ENCODE data around the gene PRPF6.

Gene PRPF6

DNA sequence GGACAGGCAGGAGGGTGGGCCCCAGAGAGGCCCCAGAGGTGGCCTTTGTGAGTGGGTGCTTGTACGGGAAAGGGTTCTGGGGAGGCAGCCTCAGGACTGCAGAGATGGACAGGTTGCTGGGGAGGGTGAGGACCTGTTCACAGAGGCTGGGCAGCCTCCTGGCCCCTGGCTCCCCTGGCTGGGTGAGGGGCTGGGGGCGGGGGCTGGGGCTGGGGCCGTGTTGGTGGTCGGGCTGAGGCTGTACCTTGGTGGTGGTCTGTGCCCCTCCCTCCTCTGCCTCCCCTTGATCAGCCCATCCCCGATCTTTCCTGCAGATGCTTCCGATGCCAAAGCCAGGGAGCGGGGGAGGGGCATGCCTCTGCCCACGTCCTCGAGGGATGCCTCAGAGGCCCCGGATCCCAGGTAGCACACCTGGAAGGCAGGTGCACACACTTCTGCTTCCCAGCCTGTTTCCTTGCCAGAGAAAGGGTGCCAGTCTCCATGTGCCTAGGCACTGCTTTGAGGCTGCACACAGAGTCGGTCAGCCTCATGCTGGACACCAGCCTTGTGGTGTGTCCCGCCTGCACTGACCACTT is 86.9 kb downstream of the PRPF6 start:
- DNase-seq, result no peak

DNA sequence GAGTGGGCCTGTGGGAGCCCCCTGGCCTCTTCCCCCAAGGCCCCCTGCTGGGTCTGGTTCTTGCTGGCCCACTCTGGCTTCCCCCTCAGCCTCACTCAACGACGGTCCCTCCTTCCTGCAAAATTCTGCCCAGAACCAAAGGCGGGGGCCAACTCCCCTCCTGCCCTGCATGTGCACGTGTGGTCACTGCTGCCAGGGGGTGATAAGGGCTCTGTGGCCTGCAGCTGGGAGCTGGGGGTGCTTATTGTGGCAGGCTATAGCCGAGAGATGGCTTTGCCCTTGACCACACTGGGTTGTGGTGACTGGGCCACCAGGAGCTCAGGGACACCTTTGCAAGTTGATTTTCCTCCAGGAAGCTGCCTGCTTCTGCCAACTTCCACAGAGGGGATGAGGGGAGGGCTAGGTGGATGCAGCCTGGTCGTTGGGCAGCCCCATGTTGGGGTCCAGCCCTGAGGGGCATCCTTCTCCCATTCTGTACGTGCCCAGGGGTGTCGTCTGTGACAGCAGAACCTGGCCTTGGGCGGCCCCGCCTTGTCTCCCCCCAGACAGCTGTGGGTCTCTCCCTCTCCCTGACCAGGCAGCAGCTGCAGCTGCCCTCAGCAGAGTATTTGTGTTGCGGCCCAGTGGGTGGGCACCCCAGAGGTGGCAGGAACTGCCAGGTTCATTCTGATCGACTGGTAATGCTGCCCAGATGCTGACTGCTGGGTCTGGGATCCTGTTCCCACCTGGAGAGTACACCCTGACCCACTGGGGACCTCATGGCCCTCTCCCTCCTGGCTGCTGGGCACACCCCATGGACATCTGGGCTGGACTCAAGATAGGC is 87.7 kb downstream of the PRPF6 start:
- no peak for DNase-seq

DNA sequence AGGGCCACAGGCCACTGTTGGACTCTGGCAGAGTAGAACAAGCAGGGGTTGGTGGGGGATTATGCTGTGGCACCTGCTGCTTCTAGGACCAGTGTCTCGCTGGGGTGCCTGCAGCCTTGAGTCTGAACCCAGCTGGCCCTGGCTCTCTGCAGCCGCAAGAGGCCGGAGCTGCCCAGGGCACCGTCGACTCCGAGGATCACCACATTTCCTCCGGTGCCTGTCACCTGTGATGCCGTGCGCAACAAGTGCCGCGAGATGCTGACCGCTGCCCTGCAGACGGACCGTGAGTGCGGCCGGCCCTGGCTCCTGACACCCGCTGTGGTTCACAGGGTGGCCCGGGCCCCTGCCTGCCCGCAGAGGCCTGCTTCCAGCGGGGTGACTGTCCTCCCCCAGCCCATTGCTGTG is 88.3 kb downstream of the PRPF6 start:
- DNase-seq, result no peak

DNA sequence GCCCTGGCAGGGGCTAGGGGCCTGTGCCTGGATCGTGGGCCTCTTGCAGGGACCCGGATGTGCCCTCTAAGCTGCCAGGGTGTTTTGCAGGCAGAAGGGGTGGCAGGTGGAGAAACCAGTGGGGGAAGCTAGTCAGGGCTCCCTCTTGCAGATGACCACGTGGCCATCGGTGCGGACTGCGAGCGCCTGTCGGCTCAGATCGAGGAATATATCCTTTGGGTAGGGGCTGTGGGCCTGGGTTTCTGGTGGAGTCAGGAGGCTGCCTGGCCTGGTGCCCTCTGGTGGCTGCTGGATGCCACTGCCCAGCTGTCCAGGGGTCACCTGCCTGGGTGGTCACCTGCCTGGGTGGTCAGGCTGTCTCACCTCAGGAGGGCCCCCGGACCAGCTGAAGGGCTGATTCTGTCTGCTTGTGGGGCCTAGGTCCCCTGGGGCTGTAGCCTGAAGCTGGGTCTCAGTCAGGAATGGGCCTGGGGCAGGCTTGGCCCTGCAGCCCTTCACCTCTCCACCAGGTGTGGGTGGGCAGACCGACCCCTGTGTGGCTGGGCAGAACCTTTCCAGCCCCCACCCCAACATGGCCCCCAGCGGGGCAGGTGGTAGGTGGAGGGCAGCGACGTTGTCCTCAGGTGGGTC is 88.8 kb downstream of the PRPF6 start:
- no peak for DNase-seq

DNA sequence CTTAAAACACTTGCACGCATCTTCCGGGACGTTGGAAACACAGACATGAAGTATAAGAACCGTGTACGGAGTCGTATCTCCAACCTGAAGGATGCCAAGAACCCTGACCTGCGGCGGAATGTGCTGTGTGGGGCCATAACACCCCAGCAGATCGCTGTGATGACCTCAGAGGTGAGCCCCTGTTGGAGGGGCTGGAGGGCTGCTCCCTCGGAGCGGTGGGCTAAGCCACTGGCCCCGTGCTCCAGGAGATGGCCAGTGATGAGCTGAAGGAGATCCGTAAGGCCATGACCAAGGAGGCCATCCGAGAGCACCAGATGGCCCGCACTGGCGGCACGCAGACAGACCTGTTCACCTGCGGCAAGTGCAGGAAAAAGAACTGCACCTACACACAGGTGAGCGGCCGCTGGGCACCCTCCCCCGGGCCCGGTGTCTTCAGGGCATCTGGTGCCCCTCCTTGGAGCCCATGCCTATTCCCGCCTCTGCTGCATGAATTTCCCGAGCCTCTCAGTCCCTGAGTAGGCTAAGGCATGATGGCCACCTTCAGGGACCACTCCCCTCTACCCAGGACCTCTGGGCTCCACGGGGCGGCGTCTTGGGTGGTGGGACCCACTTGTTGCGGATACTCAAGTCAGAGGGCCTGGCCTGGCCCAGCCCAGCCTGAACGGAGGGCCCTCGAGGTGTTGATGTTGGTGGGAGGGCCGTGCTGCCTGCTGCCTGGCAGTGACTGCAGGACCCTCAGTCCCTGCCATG is 89.5 kb downstream of the PRPF6 start:
- no peak for DNase-seq

DNA sequence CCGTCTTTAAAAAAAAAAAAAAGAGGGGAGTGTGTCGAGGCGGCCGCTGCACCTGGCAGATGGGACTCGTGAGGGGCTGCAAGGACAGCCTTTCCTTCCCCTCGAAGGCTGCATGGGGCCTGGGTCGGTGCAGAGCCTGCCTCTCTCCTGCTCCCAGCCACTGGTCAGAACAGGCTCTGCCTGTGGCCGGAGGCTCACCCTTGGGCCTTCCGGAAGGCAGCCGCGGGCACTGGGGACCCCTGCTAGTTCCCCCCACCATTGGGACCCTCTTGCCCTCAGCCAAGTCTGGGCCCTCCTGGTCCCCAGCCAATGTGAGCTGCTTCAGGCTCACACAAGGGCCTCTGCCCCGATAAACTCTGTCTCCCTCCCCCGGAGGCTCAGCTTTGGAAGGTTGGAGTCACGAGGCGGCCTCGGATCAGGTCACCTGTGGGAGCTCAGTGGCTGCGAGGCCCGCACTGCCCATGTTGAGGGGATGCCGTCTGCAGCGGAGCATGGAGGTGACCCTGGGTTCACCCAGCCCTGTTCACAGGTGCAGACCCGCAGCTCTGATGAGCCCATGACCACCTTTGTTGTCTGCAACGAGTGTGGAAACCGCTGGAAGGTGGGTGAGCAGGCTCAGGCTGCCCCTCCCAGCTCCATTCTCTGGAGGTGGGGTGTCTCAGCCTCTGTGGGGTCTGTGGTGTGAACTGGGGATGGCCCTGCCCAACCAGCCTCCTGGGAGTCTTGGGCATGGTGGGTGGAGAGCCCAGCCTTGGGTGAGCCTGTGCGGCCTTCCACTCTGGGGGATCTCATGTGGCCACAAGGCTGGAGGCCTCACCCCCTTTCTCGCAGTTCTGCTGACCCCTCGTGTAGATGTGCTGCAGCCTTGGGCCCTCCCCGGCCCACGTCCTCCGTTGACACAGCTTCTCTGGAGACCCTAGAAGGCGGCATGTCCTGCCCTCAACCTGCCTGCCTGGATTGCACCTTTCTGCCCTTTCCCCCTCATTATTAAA is 90.7 kb downstream of the PRPF6 start:
- no peak for DNase-seq

DNA sequence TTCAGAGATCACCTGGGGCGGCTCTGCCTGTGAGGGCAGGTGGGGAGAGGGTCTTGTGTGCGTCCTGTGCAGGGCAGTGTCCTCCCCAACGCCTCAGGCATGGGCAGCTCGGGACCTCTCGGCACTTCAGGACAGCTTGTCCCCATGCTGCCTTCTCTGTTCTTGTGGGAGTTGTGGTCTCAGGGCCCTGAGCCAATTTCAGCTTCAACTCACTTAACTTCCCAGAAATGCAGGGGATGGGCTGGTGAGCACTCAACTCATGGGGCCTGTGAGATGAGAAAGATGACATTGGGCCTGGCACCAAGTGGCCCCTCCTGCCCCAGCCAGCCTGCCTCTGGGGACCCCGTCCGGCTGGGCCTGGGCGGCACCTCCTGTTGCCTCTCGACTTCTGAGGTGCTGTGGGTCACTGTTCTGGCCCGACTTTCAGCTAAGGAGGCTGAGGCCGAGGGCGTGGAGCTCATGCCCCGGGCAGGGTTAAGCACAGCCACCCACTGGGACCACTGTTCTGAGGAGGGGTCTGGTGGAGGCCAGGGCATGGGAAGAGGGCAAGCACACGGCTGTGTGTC is 91.6 kb downstream of the PRPF6 start:
- DNase-seq, result no peak

DNA sequence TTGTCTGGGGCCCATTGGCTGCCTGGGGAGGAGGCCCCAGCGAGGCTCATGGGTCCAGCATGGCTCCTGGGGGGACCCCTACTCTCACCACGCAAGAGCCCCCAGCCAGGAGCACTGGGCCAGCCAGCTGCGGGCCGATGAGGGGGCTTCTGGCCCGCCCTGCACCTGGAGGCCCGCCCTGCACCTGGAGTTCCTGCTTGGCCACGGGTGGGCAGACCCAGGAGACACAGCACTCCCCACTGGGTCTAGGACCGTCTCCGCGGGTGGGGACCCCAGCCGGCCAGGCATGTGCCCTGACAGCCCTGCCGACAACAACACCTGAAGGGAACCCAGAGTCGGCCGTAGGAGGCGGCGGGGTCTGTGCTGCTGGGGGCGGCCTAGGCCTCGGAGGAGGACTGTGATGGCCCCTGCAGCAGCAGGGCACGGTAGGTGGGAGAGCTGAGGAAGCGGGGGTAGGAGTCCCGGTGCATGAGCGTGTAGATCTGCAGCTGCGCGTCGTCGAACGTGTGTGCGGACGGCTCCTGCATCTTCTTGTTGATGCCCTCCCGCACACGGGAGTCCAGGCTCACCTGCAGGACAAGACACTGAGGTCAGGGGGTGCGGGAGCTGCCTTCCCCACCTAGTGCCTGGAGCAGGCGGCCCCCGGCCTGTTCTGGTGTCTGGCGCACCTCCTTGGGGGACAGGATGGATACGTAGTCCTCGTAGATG is 92.7 kb downstream of the PRPF6 start:
- no peak for DNase-seq

DNA sequence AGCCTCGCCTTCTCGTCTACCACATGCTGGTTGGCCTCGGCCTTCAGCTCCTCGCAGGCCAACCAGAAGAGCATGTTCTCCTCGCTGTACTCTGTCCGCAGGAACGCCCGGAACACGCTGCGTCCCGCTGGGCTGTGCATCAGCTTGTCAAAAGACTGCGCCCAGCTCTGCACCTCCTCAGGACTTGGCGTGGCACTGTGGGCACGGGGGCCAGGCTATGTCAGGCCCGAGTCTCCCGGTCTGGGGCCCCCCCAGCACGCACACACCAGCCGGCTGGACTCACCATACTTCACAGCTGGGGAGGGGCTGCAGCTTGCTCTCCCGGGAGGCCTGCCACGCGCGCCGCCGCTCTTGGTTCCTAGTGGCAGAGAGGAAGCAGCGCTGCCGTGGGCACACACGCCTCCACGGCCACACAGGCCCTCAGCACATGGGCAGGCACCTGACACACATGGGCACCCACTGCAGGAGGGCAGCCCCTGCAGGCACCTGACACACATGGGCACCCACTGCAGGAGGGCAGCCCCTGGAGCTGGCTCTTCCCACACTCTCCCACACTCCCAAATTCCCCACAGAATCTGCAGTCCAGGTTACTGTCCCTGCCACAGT is 93.4 kb downstream of the PRPF6 start:
- no peak for DNase-seq

DNA sequence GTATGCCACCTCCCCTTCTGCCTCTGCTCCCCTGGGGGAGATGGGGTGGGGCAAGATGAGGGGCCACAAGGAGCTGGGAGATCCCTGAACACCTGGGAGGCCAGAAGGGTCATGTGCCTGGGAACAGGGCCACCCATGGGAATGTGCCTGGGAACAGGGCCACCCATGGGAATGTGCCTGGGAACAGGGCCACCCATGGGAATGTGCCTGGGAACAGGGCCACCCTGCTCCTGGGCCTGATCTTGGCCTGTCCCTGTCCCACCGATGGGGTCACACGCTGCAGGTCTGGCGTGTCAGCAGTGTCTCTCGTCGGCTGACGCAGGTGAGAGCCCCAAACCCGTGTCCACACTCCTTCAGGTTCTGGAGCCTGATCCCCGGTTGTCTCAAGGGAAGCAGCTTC is 94.0 kb downstream of the PRPF6 start:
- DNase-seq, result no peak

DNA sequence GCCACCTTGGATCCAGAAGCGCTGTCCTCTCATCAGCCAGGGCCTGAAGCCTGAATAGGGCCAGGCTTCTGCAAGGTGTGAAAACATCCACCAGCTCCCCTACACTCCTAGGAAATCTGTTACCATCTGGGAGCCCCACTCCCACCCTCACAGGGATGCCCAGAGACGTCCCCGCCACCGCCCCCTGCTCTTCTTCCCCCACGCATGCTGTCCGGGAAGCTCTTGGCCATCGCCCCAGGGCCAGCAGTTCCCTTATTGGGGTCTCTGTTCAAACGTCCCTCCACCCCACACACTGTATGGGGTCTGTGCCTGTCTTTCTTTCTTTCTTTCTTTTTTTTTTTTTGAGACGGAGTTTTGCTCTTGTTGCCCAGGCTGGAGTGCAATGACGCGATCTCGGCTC is 94.6 kb downstream of the PRPF6 start:
- no peak for DNase-seq

DNA sequence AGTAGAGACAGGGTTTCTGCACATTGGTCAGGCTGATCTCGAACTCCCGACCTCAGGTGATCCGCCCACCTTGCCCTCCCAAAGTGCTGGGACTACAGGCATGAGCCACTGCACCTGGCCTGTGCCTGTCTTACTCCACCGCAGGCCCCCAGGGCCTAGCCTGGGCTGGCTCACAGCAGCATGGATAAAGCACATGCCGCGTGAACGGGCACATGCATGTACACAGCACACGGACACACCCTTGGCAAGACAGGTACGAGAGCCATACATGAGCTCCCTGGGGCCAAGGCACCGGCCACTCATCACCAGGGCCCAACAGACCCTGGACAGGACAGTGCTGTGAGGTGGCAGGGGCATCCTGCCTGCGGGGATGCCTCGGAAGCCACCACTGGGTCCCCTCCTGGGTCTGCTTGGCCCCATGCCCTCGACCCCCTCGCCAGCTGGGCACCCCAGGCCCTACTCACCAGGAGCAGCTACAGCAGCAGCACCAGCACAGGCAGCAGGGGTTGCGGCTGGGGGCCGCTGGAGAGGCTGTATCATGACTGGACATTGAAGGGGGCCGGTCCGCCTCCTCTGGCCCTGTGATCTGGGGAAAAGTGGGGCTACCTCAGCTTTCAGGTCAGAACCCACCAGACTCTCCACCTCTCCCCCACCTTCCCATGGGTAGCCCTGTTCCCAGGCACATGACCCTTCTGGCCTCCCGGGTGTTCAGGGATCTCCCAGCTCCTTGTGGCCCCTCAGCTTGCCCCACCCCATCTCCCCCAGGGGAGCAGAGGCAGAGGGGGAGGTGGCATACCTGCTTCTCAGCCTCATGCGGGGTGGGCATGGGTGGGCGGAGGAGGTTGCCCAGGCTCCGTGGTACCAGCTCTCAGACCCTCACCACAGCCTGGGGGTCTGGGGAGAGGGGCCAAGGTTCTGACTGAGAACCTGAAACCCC is 95.4 kb downstream of the PRPF6 start:
- no peak for DNase-seq

DNA sequence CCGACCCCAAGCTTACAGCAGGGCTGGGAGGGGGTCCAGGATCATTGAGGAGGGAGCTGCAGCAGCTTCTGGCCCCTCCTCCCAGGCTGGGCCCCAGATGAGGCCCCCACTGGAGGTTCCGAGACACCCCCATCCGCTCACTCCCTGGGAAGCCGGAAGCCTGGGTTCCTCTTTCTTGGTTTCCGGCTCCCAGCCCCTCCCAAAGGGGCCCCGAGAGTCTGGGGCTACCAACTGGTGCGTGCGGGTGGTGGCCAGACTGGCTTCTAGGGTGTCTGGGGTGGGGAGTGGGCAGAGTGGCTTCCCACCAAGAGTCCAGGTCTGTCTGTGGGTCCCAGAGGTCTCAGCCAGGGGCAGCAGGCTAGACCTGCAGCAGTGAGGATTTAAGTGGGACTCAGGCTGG is 96.2 kb downstream of the PRPF6 start:
- DNase-seq, result no peak

DNA sequence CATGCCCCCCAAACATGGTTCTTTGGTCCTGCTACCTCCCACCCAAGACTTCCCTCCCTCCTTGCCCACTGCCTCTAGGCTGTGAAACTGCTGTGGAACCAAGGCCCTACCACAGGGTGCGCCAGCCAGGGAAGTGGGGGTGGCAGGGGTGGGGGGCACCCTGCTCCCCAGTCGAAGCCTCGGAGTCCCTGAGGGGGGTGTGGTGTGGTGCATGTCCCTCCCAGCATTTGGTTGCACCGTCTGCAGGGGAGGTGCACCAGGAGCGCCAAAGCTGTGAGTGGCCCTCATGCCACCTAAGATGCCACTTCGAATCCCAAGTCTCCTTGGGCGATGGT is 96.6 kb downstream of the PRPF6 start:
- DNase-seq, result no peak

DNA sequence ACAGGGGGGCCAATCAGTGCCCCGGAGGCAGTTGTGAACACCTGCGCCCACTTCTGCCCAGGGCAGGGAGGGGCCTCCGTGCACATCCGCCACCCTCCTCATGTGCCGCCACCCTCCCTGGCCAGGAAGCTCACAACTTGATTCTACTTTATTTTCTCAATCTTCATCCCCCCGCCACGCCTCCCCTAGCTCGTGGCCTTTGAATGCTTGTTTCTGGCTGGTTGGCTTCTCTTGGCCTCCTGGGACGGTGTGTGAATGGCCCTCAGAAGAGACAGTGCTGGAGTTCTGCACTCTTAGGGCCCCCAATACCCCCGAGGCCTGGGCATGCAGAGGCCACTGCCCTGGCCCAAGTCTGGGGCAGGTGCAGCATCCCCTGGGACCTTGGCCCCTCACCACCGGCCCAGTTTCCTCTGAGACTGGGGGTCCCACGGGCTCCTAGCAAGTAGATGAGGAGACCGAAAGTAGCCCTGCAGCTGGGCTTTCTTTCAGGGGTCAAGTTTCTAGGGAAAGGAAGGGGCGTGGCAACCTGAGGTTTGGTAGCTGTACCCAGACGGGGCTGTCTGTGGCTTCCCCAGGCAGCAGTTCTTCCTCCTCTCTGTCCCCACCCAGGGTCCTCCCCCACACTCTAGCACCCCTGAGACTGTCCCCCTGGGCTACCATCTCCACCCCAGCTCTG is 97.1 kb downstream of the PRPF6 start:
- peak; percentile 60 for DNase-seq

DNA sequence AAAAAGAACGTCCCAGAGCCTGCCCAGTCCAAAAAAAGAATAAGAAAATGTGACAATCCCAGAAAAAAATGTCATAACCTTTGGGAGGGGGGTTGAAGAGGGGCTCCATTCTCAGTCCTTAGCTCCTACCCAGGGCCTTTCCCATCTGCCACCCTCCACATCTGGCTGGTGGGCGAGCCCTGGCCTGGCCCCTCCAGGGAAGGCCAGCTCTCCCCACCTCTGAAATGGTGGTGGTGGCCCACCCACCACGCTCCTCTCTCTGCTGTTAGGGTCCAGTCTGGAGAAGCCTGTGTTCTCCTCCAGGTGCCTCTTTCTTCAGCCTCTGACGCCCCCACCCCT is 98.0 kb downstream of the PRPF6 start:
- DNase-seq, result no peak

DNA sequence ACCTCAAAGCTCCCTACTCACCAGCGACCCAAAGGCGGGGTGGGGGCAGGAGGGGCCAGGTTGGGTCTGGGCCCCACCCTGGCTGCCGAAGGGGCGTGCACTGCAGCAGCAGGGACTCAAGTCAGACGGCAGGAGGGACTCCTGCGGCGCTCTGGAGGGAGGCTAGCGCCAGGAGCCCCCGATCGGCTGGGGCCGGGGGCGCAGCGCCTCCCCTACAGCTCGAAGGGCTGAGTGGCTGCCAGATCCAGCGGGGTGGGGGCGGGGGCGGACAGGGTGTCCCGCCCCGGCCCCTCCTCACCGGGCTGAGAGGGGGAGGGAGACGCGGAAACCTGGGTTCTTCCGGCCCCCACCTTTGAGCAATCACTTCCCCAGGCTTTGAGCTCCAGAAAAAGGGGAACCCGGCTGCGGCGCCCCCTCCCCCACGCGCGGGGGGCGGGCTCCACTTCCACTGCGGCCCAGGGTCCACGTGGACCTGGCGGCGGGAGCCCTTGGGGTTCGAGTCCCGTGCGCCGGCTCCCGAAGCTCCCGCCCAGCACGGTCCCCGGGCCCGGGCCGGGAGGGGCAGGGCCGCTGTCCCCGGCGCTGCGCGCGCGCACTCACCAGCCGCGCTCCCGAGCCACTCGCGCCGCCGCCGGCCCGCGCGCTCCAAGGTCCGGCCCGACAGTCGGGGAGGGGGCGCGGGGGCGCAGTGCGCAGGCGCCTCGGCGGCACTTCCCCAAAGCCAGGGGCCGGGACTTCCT is 98.5 kb downstream of the PRPF6 start, which contains the start of gene RGS19:
TSS of gene RGS19 (minus strand) at position 246 of the 740 bp plus-strand sequence. CDS start 2,632 bp downstream, outside the sequence.
- DNase-seq, result peak; percentile 64
